Endometrium (tissue), 2 donors: ENCODE data around the gene STX16.

Experiments
- FAIRE-seq: peaks from 2 replicates; lab custom pipeline; 2012; peaks lifted over from hg19 to GRCh38; lab: Jason Lieb, UNC
- donor health status: control.
- donor health status: control.

STX16 gene

GRCh38 chr20:58650776-58651558, at the start of gene STX16:
Gene STX16, plus strand, starts transcription at chr20:58651283. Its CDS starts 724 bp downstream, at chr20:58652007.
- FAIRE-seq = peak; percentile 58

- no peak for FAIRE-seq
Observed at GRCh38 chr20:58602124-58602523, 49.0 kb upstream of the STX16 start.

- no peak for FAIRE-seq
Observed at GRCh38 chr20:58603721-58604120, 47.4 kb upstream of the STX16 start.

- no peak for FAIRE-seq
Observed at GRCh38 chr20:58604128-58604881, 46.8 kb upstream of the STX16 start.

GRCh38 chr20:58605292-58606065, 45.6 kb upstream of the STX16 start:
- no peak for FAIRE-seq

- FAIRE-seq = no peak
Observed at GRCh38 chr20:58606184-58606583, 44.9 kb upstream of the STX16 start.

- no peak for FAIRE-seq
Observed at GRCh38 chr20:58608096-58608840, 42.8 kb upstream of the STX16 start.

- no peak for FAIRE-seq
Observed at GRCh38 chr20:58609026-58609425, 42.1 kb upstream of the STX16 start.

- no peak for FAIRE-seq
Observed at GRCh38 chr20:58610071-58610800, 40.8 kb upstream of the STX16 start.

GRCh38 chr20:58610811-58611210, 40.3 kb upstream of the STX16 start:
- no peak for FAIRE-seq

- no peak for FAIRE-seq
Observed at GRCh38 chr20:58611236-58612030, 39.6 kb upstream of the STX16 start.

- no peak for FAIRE-seq
Observed at GRCh38 chr20:58612121-58612691, 38.9 kb upstream of the STX16 start.

GRCh38 chr20:58613061-58613854, 37.8 kb upstream of the STX16 start:
- no peak for FAIRE-seq

- FAIRE-seq = no peak
Observed at GRCh38 chr20:58614366-58614765, 36.7 kb upstream of the STX16 start.

GRCh38 chr20:58614984-58615760, 35.9 kb upstream of the STX16 start:
- FAIRE-seq = no peak

GRCh38 chr20:58616411-58616810, 34.7 kb upstream of the STX16 start:
- no peak for FAIRE-seq

- no peak for FAIRE-seq
Observed at GRCh38 chr20:58617158-58617557, 33.9 kb upstream of the STX16 start.

- FAIRE-seq = no peak
Observed at GRCh38 chr20:58618351-58619076, 32.6 kb upstream of the STX16 start.
